ENCODE results near the gene AMELY. TPM values are rescaled to one million over a fixed set of nuclear protein-coding genes. Genes with fewer than 3 reads are reported as not detected.

AMELY gene, protein sequence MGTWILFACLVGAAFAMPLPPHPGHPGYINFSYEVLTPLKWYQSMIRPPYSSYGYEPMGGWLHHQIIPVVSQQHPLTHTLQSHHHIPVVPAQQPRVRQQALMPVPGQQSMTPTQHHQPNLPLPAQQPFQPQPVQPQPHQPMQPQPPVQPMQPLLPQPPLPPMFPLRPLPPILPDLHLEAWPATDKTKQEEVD
- total RNA-seq (not detected), polyA plus RNA-seq (not detected)

DNA sequence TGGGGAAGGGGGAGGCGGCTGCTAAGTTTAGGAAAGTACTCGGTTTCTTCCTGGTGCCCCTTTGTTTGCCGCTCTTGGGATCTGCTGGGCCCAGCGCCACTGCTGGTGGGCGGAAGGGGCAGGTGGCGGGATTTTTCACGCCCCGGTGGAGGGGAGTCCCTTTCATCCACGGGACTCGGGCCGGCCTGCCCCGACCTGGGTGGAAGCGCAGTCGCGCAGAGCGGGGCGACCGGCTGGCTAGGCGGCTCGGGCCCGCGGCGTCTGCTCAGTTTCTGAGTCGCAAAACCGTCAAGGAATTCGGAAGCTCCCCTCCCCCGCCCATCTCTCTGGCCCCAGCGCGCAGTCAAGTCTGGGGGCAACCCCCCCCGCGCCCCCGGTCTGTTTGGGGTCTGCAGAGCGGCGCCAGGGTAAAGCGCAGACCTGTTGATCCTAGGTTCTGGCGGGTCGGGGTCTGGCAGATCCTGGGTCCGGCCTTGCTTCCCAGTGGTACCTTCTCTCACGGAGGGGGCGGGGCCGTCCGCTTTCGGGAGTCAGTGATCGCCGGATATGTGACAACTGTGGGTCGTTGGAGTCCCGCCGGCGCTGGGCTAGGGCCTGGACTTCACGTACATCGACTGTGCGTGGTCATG, at the start of gene AMELY:
Gene AMELY (minus strand): TSS at position 500 of the 629 bp plus-strand sequence. CDS start 39,144 bp downstream, outside the sequence.
- TF ChIP-seq, protein P1, sequence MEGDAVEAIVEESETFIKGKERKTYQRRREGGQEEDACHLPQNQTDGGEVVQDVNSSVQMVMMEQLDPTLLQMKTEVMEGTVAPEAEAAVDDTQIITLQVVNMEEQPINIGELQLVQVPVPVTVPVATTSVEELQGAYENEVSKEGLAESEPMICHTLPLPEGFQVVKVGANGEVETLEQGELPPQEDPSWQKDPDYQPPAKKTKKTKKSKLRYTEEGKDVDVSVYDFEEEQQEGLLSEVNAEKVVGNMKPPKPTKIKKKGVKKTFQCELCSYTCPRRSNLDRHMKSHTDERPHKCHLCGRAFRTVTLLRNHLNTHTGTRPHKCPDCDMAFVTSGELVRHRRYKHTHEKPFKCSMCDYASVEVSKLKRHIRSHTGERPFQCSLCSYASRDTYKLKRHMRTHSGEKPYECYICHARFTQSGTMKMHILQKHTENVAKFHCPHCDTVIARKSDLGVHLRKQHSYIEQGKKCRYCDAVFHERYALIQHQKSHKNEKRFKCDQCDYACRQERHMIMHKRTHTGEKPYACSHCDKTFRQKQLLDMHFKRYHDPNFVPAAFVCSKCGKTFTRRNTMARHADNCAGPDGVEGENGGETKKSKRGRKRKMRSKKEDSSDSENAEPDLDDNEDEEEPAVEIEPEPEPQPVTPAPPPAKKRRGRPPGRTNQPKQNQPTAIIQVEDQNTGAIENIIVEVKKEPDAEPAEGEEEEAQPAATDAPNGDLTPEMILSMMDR (IDR thresholded peaks at IDR 0.05), result no peak
- no peak for TF ChIP-seq POLR2A (IDR thresholded peaks at IDR 0.05)
- TF ChIP-seq EP300 (IDR thresholded peaks at IDR 0.05), result no peak
- TF ChIP-seq POLR2AphosphoS5 (IDR thresholded peaks at IDR 0.05), result no peak
- DNase-seq, result no peak
- peaks cover 0 to 10% (median 0%) of the 10 kb centered on the region in 4 donors for H3K4me1 ChIP-seq
- intact Hi-C loops (cut with DNase I), result no loop called here
- H3K27me3 ChIP-seq, result peaks cover 0 to 34% (median 0%) of the 10 kb centered on the region in 3 donors
- WGBS, 2 donors, result 3 to 4% methylated on average over 52 of the region's 52 CpGs
- H3K36me3 ChIP-seq, result no peaks in the 10 kb centered on the region
- H3K9me3 ChIP-seq, result no peaks in the 10 kb centered on the region
- H3K4me3 ChIP-seq, result peak within 1 kb of the TSS in 2 of 4 donors; percentile 26 to 39
- no peak within 1 kb of the TSS for H3K27ac ChIP-seq

DNA sequence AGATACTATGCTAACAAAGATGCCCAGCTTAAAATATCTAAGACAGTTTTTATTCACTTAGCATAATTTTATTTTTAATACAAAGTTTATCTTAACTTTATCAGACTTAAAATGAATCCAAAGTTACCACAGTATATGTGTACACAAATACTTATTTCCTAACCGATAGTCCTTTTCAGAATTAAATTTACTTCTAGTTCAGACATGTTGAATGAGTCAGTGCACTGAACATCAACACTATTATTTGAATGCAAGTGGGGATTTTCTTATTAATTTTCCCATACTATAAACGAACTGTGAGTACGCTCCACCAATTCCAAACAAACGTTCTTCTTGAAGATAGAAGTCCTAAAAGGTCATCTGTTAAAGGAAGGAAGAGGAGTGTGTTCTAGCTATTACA, 38.4 kb upstream of the AMELY start:
- Histone ChIP-seq H3K4me3 (no peak overlapping the region), H3K27ac (no peak overlapping the region), H3K4me1 (no peaks in the 10 kb centered on the region), H3K9me3 (no peaks in the 10 kb centered on the region), H3K36me3 (no peaks in the 10 kb centered on the region), H3K27me3 (no peaks in the 10 kb centered on the region)
- no peak for TF ChIP-seq POLR2AphosphoS5 (IDR thresholded peaks at IDR 0.05)
- no peak for TF ChIP-seq EP300 (IDR thresholded peaks at IDR 0.05)
- TF ChIP-seq, protein P1 (IDR thresholded peaks at IDR 0.05), result no peak
- TF ChIP-seq POLR2A (IDR thresholded peaks at IDR 0.05), result no peak
- WGBS, 2 donors, result 71 to 79% methylated on average over 4 of the region's 4 CpGs
- no peak for DNase-seq
- intact Hi-C loops (cut with DNase I), result no loop called here

DNA sequence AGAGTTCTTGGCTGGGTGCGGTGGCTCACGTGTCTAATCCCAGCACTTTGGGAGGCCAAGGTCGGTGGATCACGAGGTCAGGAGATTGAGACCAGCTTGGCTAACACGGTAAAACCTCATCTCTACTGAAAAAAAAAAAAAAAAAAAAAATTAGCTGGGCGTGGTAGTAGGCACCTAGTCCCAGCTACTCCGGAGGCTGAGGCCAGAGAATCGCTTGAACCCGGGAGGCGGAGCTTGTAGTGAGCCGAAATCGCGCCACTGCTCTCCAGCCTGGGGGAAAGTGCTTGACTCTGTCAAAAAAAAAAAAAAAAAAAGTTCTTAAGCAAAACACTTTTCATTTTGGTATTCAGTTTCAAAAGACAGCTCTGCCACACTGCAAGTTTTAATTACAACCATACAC, 36.8 kb upstream of the AMELY start:
- H3K36me3 ChIP-seq, result no peaks in the 10 kb centered on the region
- H3K27me3 ChIP-seq, result no peaks in the 10 kb centered on the region
- no peak overlapping the region for H3K27ac ChIP-seq
- H3K4me1 ChIP-seq, result no peaks in the 10 kb centered on the region
- no peak for DNase-seq
- TF ChIP-seq, protein P1 (IDR thresholded peaks at IDR 0.05), result no peak
- TF ChIP-seq POLR2A (IDR thresholded peaks at IDR 0.05) (no peak), POLR2AphosphoS5 (IDR thresholded peaks at IDR 0.05) (no peak), EP300 (IDR thresholded peaks at IDR 0.05) (no peak)
- intact Hi-C loops (cut with DNase I), result no loop called here
- H3K4me3 ChIP-seq, result no peak overlapping the region
- no peaks in the 10 kb centered on the region for H3K9me3 ChIP-seq
- WGBS, 2 donors, result 75 to 88% methylated on average over 13 of the region's 13 CpGs

DNA sequence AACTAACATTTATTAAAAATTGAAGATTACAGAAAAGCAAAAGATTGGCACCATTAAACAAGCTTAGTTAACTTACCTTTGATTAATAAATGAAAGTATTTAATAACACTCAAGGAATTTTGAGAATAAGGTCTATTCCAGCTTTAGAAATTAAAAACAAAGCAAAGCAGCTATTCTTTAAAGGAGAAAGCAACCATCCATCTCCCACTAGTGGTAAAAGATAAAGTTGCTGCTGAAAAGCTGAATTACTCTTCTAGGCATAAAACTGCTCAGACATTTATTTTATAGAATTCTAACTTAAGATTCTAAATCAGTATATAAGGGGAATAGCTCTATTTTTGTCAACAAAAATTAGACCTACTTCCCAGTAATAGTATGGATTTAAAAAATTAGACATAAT, 36.1 kb upstream of the AMELY start:
- Histone ChIP-seq H3K9me3 (no peaks in the 10 kb centered on the region), H3K36me3 (no peaks in the 10 kb centered on the region), H3K27ac (no peak overlapping the region), H3K4me3 (no peak overlapping the region), H3K4me1 (no peaks in the 10 kb centered on the region), H3K27me3 (no peaks in the 10 kb centered on the region)
- TF ChIP-seq, protein P1 (IDR thresholded peaks at IDR 0.05), result no peak
- TF ChIP-seq EP300 (IDR thresholded peaks at IDR 0.05), result no peak
- no peak for TF ChIP-seq POLR2AphosphoS5 (IDR thresholded peaks at IDR 0.05)
- TF ChIP-seq POLR2A (IDR thresholded peaks at IDR 0.05), result no peak
- intact Hi-C loops (cut with DNase I), result no loop called here
- DNase-seq, result no peak

All from sigmoid colon (tissue), 7 donors.